ENCODE measurements around the gene KCNK5.
A peak's percentile ranks its signal among the peaks of the same experiment; 100 is the strongest.

Gene KCNK5

DNA sequence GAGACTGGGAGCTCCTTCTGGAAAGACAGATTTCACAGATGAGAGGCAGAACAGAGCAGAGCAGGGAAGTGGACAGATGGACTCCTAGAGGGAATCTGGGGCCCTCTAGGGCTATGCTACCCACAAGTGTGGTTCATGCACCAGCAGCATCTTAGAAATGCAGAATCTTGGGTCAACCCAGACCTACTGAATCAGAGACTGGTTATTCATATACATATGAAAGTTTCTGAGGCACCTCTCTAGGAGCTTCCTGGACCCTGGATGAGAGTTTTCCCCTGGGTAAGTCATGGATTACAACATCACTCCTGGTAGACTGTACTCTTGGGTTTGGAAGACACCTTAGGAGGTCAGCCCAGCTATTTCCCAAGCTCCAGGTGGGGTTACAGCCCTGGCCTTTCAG, 58.9 kb downstream of the KCNK5 start:
- DNase-seq = no peak

DNA sequence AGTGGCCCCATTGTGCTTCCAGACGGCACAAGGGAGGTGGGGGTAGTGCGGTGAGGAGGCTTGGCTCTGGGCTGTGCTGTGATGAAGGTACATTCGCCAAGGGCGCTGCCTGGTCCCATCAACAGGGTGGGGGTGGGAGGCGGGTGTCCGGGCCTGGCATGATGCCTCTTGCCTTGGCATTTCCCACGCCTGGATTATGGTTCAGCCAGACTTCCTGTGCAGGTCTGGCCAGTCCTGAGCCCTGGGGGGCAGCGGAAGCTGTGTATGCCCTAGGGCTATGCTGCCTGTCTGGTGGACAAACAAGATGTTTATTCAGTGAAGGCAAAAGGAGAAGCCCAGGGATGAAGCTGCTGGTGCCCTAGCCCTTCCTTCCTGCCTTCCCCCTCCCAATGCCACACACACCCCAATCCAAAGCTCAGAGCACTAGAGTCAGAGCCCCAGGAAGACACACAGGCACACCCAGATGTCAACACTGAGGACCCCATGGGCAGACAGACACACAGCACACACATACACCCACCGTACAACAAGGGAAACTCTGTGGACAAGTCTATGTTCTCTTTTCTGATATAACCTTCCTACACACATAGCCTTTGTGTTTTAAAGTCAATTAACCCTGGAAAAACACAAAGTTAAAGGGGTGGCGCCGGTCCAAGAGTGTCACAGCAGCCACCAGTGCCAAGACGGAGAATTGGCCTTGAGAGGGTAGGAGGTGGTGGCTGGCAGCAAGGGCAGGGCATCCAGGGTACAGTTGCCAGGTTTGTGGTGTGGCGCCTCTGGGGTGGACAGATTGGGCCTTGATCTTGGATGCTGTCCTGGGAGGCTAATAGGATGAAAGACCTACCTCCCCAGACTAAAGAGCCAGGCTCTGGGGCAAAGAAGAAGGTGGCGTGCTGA, 59.6 kb downstream of the KCNK5 start:
- DNase-seq = no peak

- DNase-seq = no peak
These were observed 61.2 kb downstream of the KCNK5 start for GRCh38 chr6:39167866-39168625.

DNA sequence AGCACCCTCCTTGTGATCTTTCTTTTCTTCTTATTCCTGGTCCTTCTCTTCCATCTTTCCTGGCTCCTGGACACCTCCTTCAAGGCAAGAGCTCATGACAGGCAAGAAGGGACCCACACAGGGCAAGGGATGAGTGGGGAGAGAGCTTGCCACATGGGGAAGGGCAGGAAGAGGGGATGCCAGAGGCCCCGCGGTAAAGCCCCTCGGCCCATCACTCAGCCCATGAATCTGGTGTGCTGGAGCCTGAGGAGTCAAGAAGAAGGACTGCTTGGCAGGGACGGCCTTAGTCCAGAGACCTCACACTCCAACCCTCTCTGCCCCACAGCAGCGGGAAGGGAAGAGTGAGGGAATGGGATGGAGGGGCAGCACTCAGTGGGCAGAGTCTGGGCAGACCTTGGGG, 62.0 kb downstream of the KCNK5 start:
- DNase-seq = no peak

GRCh38 chr6:39166912-39167290, 62.4 kb downstream of the KCNK5 start:
- DNase-seq = no peak

GRCh38 chr6:39166189-39166911, 62.9 kb downstream of the KCNK5 start:
- peak; percentile 78 for DNase-seq

DNA sequence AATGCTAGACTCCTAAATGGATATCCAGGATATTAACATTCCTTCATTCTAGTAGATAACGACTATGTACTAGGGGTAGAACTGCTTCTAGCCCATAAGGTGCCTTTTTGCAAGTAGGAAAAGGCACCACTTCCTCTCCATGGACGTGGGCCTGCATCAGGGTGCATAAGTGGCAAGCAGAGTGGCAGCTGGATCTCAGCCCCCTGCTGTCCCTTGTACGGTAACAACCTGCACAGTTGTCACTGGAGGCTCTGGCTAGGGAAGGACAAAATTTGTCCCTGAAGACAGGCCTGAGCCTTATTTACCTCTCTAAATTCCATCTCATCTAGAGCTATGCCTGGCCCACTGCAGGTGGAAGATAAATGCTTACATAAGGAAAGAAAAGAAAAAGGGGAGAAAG, 71.8 kb downstream of the KCNK5 start:
- no peak for DNase-seq

- no peak for DNase-seq
These were observed 72.5 kb downstream of the KCNK5 start for GRCh38 chr6:39156801-39157200.

GRCh38 chr6:39154705-39155104, 74.6 kb downstream of the KCNK5 start:
- DNase-seq = no peak

DNA sequence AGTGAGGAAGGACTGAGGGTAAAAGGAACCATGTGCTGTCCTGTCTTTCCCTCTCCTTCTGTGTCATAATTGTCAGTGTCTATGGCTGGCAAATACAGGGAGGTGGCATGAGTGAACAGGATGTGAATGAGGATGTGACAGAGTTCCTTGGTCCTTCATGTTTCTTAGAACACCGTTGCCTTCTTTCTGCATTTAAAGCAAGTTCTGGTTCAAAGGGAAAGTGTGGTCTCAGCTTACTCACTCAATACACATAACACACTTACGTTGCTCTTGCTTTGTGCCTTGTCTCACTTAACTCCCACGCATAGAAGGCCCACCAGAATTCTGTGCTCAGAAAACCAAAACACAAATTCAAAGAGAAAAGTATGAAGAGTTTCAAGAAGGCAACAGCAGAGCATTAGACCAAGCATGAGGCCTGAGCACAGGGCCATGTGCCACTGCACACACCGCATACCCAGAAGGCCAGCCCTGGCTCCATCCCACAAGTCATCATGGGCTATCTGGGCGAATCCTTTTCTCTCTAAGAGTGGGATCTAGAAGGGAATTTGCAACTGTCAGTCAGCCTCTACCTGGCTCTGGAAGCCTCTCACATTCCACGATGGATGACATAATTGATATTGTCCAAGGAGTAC, 75.4 kb downstream of the KCNK5 start:
- DNase-seq = no peak

DNA sequence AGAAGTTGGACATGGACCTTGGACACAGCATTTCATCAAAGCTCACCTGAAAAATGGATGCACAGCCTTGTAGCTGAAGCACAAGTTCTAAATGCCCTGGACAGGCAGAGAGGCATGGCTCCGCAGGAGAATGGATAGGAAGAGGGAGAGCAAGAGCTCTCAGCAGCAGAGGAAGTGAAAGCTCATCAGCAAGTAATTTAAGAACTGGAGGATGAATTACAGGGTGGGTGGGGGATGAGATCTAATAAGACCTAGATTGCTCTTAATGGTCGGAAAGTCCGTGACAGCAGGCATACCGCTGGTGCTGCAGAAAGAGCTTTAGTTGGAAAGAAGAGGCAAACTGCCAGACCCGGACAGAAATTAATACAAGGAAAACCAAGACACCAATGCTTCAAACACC, 77.0 kb downstream of the KCNK5 start:
- DNase-seq = no peak

DNA sequence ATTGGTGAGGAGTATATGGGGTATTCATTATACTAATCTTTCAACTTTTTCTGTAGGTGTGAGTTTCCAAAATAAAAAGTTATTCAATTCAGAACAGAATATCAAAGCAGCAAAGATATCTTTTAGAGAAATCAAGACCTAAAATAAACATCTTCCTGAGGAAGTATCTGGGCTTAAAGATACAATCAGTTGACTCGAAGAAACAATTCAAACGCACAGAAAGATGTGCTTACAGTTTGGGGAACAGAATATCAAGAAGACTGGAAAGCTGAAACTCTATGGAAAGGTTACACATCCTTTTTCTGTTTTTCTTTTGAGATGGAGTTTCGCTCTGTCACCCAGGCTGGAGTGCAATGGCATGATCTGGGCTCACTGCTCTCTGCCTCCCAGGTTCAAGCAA, 78.1 kb downstream of the KCNK5 start:
- DNase-seq = no peak

DNA sequence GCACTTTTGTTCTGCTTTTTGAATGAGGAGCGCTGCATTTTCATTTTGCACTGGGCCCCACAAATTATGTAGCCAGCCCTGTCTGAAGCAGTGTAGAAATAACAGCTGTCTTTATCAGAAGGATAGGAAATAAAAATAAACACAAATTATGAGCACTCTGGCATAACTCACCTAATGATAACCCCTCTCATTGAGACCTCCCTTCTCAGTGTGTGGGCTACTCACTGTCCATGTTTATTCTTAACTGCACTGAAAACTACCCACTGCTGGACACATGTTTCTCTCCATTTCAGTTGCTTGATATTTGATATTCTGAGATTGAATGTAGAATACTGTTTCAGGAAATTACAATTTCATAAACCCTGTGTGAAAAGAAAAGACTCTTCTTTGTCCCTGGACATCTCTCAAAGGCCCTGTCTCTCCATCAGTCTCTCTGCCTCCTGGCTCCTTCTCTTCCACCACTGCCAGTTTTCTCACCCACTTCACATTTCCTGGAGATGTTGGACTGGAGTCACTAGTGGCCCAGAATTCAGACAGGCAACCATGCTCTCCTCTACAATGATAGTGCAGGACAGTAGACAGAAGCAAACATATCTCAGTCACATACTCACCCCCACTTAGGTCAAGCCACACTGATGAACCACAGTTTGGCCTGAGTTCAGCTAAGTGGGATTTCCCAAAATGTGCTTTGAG, 84.6 kb downstream of the KCNK5 start:
- no peak for DNase-seq

DNA sequence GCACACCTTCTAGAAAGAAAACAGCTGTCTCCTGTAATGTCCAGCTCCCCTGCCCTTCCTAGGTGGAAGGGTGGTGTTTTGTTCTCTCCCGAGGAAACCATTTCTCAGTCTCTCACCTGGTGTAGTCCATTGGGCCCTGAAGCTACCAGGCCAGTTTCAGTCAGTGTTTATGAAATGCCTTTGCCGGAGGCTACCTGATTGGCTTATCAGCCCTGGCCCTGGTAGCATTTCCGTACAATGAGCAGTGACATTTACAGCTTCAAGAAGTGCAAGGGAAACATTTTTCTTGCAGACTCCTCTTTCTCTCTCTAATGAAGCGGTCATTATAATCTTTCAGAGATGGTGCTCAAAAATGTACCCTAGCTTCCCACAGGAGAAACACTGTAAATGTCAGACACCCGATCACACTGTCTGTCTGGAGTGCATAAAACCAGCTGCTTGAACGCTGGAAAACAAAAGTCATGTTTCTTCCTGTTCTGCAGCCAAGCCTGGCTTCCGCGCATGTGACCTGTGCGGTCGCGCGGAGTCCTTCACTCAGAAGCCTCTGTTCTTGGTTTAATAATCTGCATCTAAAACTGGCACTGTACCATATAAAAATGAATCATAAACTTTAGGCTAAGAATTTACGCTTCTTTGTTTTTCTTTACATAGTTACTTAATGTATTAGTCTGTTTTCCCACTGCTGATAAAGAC, 85.9 kb downstream of the KCNK5 start:
- DNase-seq = no peak

DNA sequence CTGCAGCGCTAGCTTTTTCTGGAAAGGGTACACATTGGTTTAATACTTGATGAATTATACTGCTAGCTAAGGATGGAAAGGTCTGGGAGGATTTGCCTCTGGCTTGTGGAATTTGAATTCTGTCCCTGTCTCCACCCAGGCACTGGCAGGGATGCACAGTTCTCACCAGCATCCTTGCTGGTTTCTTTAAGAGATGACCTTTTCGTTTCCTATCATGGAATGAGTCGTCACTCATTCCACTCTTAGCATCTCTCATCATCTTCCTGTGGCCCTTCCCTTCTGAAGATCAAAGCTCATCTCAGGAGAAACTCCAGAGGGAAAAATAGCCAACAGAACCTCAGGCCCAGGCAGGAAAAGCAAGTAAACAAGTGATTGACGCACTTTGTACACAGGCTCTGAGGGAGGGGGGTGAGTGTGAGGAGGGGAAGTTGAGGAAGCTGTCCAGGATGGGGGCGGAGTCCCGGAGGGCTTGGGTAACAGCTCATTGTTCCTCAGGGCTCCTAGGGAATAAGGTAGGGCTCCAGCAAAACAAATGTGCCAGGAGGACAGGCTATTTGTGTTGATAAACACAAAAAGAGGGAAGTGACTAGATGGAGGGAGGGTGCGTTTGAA, 88.6 kb downstream of the KCNK5 start:
- no peak for DNase-seq
